ENCODE measurements around the gene SYT1. TPM values are rescaled to one million over a fixed set of nuclear protein-coding genes. Genes with fewer than 3 reads are reported as not detected.

The SYT1 gene
- total and polyA plus RNA-seq, 2 experiments from 2014 or later = 48.7 to 51.7 TPM

GRCh38 chr12:79299447-79300198 lies 435.0 kb downstream of the SYT1 start (continued):
- TF ChIP-seq ZNF462 (CRISPR knock-in tag; IDR thresholded peaks at IDR 0.05) (no peak), NANOG (IDR thresholded peaks at IDR 0.05; ENCODE audit: borderline replicate concordance) (no peak), EZH2 (IDR thresholded peaks at IDR 0.05; ENCODE audit: low read depth, unreplicated experiment) (no peak), REST (IDR thresholded peaks at IDR 0.05; ENCODE audit: unreplicated experiment) (no peak)

GRCh38 chr12:79300199-79300568 lies 435.6 kb downstream of the SYT1 start:
- H3K9me3 Mint-ChIP-seq = no peaks in the 10 kb centered on the region
- DNase-seq (ENCODE audit: low spot score) (peak; percentile 32), ATAC-seq (no peak)
- H2AFZ ChIP-seq = no peak overlapping the region
- no peak overlapping the region for H3K4me3 ChIP-seq
- H3K27ac ChIP-seq (ENCODE audit: low read depth) = no peak overlapping the region
- no peaks in the 10 kb centered on the region for H4K20me1 ChIP-seq (replicated peaks; ENCODE audit: insufficient read depth)
- H3K27me3 ChIP-seq (ENCODE audit: insufficient read depth) = no peaks in the 10 kb centered on the region
- H3K79me2 ChIP-seq (replicated peaks; ENCODE audit: insufficient read depth) = no peaks in the 10 kb centered on the region
- H3K27ac Mint-ChIP-seq = no peak overlapping the region
- H3K4me1 ChIP-seq (ENCODE audit: insufficient read depth) = no peaks in the 10 kb centered on the region
- H3K9me2 ChIP-seq (ENCODE audit: insufficient read depth) = no peaks in the 10 kb centered on the region
- peaks cover 6% of the 10 kb centered on the region; the same call in 2 of the 3 replicates for H3K36me3 Mint-ChIP-seq (ENCODE audit: low read depth)
- H3K27me3 Mint-ChIP-seq (ENCODE audit: insufficient read depth, low read depth, poor library complexity) = no peaks in the 10 kb centered on the region
- H3K4me1 Mint-ChIP-seq = peaks cover 5% of the 10 kb centered on the region
- no peaks in the 10 kb centered on the region for H3K36me3 ChIP-seq (ENCODE audit: insufficient read depth)
- no peak overlapping the region for H3K4me2 ChIP-seq
- H3K4me3 Mint-ChIP-seq = no peak overlapping the region
- H3F3A ChIP-seq (replicated peaks; ENCODE audit: low read depth) = no peaks in the 10 kb centered on the region
- no peak for TF ChIP-seq ZNF462 (CRISPR knock-in tag; IDR thresholded peaks at IDR 0.05)
